BJ (cell line): ENCODE results near the gene TSTD2. TPM values are rescaled to one million over a fixed set of nuclear protein-coding genes. Genes with fewer than 3 reads are reported as not detected.

ENCODE experiments used
- CTCF ChIA-PET: fragments of 350-600 bp; formaldehyde crosslinking; extraction: SDS; loops from one replicate; lab custom pipeline; 2021; ENCODE audit warnings: antibody characterized with exemption, inconsistent platforms; lab: Yijun Ruan, JAX
- POLR2A ChIA-PET: fragments of 300-600 bp; sonication (Branson Sonifier 250); formaldehyde crosslinking; extraction: SDS; loops from one replicate; lab custom pipeline; 2021; ENCODE audit warnings: antibody characterized with exemption; lab: Charles Lee
- DNase-seq: peaks from one replicate; pipeline ENCODE4 v3.0.0-alpha.2; 2011; ENCODE audit warnings: low read depth
- H3K27me3 ChIP-seq: 2 replicates; pipeline ENCODE4 v1.6.0; 2011; ENCODE audit warnings: low read length; ENCODE audit not compliant: control insufficient read depth, insufficient read depth
- H3K36me3 ChIP-seq: 2 replicates; pipeline ENCODE4 v1.5.1; 2011; ENCODE audit warnings: low read length; ENCODE audit not compliant: control insufficient read depth, insufficient read depth
- H3K4me3 ChIP-seq: 2 replicates; pipeline ENCODE4 v1.5.1; 2011; ENCODE audit warnings: low read depth, mild to moderate bottlenecking, control low read depth, low read length
- polyA plus RNA-seq: library from polyadenylated mRNA; depleted of rRNA; stranded (reverse); fragments of >200 nt; gene quantifications from 2 replicates; pipeline ENCODE4 v1.2.3, GENCODE V29; 2011
- TF ChIP-seq, protein P1 (sequence below): IDR thresholded peaks from 2 replicates; pipeline ENCODE4 v1.5.1; 2011; ENCODE audit warnings: low read depth, mild to moderate bottlenecking, control low read depth, inconsistent platforms, low read length, moderate library complexity; ENCODE audit not compliant: insufficient read depth

TSTD2 gene
- polyA plus RNA-seq, 1 experiment = 15.4 TPM

DNA sequence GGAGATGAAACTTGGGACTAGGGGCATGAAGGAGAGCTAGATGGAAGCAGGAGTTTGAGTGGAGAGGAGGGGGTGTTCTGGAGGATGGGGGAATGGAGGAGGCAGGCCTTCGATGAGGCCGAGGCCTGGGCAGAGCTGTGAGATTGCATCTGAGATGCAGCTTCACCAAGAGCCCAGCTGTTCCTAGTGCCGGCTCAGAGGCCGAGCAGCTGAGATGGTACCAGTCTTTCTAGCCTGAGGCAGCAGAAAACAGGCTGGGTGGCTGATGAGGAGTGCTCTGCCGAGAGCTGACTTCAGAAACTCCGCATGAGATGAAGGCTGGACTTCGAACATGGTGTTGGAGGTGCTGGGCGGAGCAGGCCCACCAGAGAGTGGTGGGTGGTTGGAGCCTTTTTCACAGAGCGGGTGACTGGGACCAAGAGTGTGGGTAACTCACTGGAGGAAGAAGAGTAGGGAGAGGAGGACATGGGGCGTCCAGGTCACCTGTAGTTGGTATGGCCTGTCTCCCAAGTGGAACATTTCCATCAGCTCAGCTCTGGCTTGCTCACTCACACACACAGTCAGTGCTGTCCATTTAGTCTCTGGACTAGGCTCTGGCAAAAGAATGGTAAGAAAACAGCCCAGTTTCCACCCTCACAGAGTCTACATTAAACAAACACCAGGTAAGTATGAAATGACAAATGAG is 77.0 kb downstream of the TSTD2 start:
- POLR2A ChIA-PET = no interaction called here
- peaks cover 13% of the 10 kb centered on the region for H3K27me3 ChIP-seq
- no peak overlapping the region for H3K4me3 ChIP-seq
- CTCF ChIA-PET = interaction anchor here (0.6 to 1.2 kb wide), 3 partner anchors 12 to 66 kb away, joined by 3 to 4 read pairs (median 3); no protein-coding TSS in a partner anchor
- no peak for DNase-seq
- no peaks in the 10 kb centered on the region for H3K36me3 ChIP-seq
- TF ChIP-seq, protein P1, sequence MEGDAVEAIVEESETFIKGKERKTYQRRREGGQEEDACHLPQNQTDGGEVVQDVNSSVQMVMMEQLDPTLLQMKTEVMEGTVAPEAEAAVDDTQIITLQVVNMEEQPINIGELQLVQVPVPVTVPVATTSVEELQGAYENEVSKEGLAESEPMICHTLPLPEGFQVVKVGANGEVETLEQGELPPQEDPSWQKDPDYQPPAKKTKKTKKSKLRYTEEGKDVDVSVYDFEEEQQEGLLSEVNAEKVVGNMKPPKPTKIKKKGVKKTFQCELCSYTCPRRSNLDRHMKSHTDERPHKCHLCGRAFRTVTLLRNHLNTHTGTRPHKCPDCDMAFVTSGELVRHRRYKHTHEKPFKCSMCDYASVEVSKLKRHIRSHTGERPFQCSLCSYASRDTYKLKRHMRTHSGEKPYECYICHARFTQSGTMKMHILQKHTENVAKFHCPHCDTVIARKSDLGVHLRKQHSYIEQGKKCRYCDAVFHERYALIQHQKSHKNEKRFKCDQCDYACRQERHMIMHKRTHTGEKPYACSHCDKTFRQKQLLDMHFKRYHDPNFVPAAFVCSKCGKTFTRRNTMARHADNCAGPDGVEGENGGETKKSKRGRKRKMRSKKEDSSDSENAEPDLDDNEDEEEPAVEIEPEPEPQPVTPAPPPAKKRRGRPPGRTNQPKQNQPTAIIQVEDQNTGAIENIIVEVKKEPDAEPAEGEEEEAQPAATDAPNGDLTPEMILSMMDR = no peak

DNA sequence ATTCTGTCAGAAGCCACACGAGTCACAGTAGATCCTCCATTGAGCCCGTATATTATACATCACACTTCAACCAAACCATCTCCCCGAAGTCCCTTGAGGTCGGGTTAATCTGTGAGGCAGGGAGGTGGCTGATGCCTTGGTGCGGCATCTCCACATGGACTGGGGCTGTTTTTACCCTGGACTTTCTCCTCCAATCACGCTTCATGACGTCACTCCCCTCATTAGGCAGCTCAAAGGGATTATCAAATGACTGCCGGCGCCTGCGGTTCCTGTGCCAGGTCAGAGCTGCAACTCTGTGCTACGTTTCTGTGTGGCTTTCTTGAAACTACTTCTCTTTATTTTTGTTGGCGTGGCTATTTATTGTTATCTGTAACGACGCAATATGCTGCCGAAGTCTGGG is 78.0 kb downstream of the TSTD2 start:
- Histone ChIP-seq H3K4me3 (no peak overlapping the region), H3K27me3 (peaks cover 13% of the 10 kb centered on the region), H3K36me3 (no peaks in the 10 kb centered on the region)
- ChIA-PET POLR2A (no interaction called here), CTCF (interaction anchor here (0.6 to 1.2 kb wide), 2 partner anchors 60 to 895 kb away, joined by 3 read pairs; no protein-coding TSS in a partner anchor)
- TF ChIP-seq, protein P1 = no peak
- DNase-seq = no peak

DNA sequence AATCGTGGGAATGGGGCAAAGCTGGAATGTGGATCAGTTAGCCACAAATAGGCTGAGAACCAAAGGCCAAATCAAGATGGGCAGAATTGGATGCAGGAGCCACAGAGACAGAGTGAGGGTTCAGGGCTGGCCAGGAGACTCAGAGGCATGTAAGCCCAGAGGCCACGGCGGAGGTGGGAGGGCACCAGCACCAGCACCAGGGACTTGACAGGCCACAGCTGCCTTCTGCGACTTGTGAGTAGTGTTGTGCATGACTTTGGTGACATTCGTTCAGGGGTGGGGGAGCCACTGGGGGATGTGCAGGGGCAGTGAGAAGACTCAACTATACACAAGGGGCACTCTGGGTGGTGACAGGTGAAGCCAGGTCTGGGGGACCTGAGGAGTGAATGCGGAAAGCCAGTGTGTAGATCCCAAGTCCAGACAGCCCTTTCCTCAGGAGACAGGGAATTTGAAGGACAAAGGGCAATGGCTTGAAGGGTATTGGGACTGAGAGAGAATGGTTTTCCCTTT is 78.5 kb downstream of the TSTD2 start:
- ChIA-PET CTCF (no interaction called here), POLR2A (no interaction called here)
- Histone ChIP-seq H3K4me3 (no peak overlapping the region), H3K36me3 (no peaks in the 10 kb centered on the region), H3K27me3 (peaks cover 13% of the 10 kb centered on the region)
- no peak for DNase-seq
- TF ChIP-seq, protein P1 = no peak

- DNase-seq = no peak
- Histone ChIP-seq H3K27me3 (peaks cover 13% of the 10 kb centered on the region), H3K4me3 (no peak overlapping the region), H3K36me3 (no peaks in the 10 kb centered on the region)
- TF ChIP-seq, protein P1 = no peak
- ChIA-PET POLR2A (no interaction called here), CTCF (no interaction called here)
These were observed 79.3 kb downstream of the TSTD2 start for GRCh38 chr9:97553841-97554240.

DNA sequence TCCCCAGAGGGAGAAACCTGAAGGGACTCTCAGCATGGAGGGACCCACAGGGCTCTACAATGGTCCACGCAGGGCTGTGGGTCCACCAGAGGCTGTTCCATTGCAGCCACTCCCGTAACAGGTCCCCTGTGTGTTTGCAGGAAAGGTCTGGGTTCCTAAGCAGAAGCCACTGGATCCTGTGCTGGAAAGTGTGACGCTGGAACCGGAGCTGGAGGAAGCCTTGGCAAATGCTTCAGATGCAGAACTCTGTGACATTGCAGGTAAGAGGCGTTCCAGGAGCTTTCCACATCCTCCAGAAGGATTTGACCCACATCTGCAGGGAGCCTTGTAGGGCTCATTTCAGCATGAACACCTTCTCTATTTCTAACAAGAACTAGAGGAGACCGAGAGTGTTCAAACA is 80.0 kb downstream of the TSTD2 start:
- ChIA-PET POLR2A (no interaction called here), CTCF (no interaction called here)
- Histone ChIP-seq H3K27me3 (peaks cover 11% of the 10 kb centered on the region), H3K4me3 (no peak overlapping the region), H3K36me3 (no peaks in the 10 kb centered on the region)
- no peak for DNase-seq
- TF ChIP-seq, protein P1 = no peak
